HG03558 (cell line): ENCODE results near the gene STAMBPL1.
"Not testable (repeated sequence)": the region's sequence is repeated elsewhere in the genome, so short reads cannot be mapped to it uniquely, and the experiment has no call there.

ENCODE experiments used
- ATAC-seq: cut with Tn5 transposase; IDR thresholded peaks from one replicate; pipeline ENCODE4 v1.9.1; 2021; ENCODE audit warnings: moderate number of reproducible peaks; ENCODE audit not compliant: unreplicated experiment; ENCODE audit errors: extremely low read depth

Gene STAMBPL1

DNA sequence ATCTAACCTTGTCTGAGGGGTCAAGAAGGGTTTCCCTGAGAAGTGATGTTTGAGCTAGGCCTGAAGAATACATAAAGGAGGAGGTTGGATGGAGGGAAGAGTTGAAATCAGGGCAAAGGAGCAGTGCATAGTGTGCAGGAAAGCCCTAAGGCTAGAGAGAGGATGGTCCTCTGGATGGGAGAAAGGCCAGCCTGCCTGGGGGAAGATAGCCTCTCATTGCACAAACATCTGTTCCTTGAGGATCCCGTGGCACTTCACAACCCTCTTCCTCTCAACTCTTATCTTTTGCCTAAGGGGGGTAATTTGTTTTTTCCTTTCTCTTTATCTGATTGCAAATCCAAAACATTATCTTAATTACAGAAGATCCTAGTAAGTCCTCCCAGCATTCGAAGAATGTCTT lies 35.7 kb downstream of the STAMBPL1 start:
- no peak for ATAC-seq

DNA sequence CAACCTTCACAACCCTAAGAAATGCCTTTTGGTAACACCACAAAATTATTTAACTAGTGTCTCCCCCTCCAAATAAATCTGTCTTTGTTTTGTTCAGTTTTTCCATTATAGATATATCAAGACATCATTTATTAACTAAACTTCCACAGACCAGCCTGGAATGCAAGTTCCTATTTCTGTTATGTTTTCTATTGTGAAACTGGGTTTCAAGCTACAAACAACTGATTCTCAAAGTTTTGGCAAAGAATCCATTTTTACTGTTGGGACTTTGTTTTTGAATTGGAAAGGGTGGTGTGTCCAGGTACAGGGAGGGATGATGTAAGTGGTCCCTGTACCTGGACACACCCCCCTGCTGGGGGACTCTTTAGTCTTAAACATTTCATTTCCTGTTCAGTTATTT lies 36.2 kb downstream of the STAMBPL1 start:
- ATAC-seq = no peak

DNA sequence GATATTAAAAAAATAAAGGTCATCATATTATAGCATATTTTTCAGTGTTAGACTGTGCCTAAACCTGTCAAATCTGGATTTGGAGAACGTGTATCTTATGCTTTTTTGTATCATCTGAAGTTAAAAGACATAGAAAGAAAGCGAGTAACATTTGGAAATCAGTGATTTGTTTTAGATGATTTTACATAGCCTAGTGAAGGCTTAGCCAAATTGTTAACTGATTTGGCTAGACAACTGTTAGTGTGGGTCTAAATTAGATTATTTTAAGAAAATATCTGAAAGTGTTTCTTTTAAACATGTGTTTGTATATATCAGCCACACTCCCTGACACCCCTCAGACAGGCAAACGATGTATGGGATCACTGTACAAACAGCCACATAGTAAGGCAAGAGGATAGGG lies 36.9 kb downstream of the STAMBPL1 start:
- no peak for ATAC-seq

DNA sequence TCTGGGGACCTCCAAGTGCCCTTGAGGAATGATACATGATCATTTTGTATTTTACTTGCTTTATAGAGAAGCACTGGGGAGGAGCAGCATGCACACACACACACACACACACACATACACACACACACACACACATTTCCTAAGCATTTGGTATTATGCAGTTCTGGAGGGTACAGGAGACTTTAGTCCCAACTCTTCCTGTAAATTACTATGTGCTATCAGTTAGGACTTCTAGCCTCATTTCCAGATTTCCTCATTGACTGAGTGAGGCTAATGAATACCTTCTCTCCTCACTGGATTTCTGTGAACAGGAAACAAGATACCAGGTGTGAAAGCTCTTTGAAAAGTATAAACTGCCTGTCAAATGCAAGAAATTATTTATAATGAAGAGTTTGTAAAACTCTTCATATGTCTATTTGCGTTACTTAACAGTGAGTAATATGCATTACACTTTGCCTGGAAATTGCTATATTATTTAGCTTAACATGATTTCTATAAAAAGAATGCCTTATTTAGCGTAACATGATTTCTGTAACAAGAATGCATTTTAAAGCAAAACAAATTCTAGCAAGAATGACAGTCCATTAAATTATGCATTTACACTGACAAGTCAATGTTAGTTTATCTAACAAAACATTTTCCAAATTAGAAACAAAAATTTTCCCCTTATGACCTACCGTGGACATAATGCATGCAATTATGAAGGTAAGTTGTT lies 38.3 kb downstream of the STAMBPL1 start:
- no peak for ATAC-seq

DNA sequence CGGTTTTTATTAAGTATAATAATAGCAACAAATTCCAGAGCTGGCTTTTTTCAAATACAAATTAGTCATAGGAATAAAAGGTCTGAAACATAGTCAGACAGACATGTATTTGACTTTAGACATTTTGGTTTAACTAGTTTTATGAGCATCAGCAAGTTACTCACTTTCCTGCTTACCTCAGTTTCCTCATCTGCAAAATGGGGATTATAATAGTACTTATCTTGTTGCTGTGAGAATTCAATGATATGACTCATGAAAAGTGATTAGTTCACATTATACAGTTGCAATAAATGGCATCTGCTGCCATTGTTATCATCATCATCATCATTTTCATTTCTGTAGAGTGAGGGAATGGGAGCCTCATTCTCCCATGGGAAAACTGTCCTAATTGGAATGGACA lies 39.0 kb downstream of the STAMBPL1 start:
- no peak for ATAC-seq

DNA sequence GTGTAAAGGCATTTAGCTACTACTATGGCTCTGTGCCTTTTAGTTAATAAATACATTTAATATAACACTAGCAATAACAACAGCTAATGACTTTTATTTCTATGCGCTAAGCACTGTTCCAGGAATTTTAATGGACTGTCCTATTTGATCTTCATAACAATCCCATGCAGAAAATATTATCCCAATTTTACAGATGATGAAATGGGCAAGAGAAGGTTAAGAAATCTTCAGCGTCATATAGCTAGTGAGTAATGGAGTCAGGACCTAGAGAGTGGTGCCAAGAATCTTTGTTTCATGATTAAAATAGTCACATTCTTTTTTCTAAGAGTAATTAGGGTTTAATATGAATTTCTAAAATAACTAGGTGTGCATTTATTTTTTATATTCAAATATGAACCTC lies 40.2 kb downstream of the STAMBPL1 start:
- no peak for ATAC-seq

DNA sequence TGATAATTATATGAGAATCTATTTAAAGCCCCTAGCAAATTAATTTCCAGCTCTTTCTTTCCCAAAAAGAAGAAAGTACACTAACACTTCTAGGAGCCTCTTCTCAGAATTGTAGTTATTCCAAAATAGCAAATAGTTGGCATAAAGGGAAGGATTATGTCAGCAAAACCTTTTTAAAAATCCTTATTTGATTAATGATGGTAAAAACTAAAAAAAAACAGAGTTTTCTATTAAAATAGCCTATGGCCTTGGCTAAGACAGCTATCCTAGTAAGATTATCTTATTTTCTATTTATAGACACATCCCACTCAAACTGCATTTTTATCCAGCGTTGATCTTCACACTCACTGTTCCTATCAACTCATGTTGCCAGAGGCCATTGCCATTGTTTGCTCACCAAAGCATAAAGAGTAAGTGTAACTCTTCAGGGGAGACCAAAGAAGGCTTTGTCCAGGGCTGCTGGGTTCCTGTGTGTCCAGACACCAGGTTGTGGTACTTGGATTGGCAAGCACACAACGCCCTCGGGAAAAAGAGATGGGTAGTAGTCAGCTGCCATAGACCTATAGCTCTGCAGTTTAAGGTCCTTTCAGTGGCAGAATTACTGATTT lies 41.0 kb downstream of the STAMBPL1 start:
- no peak for ATAC-seq

DNA sequence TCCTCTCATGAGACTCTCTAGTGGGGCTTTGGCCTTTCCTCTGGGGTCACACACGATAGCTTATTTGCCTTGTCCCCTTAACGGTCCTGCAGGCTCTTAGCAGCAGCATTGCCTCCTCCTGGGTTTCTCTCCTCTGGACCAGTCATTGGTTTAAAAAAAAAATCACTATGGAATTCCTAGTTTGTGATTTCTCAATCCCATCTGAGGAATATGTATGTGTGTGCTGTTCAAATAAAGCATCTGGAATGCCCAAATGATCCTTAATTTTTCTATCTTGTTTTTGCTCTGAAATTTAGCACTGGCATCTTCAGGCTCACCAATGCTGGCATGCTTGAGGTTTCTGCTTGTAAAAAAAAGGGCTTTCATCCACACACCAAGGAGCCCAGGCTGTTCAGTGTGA lies 42.0 kb downstream of the STAMBPL1 start:
- ATAC-seq = no peak

DNA sequence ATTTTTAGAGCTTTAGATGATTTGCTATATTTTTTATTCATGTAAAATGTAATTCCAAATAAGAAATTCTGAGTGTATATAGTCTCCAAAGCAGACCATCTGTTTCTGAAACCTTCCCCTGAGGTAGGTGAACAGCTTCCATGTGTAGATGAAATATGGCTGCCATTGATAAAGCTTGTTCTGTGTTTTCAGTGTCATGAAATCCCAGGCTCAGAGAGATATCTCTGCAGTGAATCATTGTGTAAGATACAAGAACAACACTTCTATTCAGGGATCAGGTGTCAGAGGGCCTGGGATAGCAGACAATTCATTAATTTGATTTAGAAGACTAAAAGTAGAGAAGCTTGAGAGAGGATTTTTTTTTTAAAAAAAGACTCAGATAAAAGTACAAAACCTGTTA lies 43.5 kb downstream of the STAMBPL1 start:
- no peak for ATAC-seq

DNA sequence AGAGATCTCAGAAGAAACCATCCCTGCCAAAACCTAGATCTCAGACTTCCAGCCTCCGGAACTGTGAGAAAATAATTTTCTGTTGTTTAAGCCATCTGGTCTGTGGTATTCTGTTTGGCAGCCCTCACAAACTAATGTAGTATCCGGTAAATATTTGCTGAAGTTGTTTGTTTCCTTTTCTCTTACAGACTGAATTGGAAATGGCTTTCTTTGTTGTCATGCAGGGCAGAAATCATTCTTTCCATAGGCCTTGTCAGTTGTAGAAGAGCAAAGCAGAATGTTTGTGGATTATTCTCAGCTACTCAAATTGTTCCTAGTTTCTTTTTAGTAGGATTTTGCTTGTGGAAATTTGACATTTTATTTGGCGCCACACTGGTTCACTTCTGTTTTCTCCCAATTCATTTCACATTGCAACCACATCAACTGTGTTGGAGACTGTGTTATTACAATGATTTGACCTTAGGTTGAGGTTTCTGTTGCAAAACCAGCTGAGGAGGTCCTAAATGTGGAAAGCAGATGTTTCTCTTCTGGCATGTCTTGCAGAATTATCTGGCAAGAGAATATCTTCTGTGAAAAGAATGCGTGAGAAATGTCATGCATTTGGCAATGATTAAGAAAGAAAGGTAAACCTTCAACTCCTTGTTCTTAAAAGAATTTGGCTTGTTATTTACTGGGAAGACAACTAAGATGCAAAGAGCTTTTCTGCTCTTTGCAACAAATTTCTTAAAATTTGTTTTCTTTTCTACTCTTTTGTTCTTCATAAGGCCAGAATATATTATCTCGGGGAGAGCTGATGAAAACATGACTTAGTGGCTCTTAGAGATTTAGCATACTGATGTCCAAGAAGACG lies 46.7 kb downstream of the STAMBPL1 start:
- ATAC-seq = no peak

DNA sequence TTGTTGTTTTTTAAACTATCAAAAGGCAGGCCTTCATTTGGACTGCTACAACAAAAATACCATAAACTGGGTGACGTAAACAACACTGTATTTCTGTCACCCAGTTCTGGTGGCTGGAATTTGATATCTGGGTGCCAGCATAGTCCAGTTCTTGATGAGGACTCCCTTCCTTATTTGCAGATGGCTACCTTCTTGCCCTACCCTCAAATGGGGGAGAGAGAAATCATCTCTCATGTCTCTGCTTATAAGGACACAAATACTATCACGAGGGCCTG lies 47.3 kb downstream of the STAMBPL1 start:
- no peak for ATAC-seq

DNA sequence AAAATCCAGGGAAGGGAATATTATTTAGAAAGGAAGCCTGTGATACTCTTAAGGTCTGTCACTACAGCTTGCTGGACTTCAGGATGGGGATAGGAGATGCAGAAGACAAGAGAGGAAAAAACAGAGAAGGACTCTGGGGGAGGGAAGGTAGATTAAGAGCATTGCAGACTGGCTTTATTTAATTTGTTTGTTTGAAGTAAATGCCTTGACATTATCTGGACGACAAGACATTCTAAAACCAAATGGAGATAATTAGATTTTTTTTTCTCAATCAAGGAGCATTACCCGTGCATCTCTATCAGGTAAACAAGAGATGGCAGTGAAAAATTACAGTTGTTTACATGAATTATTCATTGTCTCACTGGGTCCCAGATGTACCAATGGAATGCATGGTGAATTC lies 48.2 kb downstream of the STAMBPL1 start:
- no peak for ATAC-seq

DNA sequence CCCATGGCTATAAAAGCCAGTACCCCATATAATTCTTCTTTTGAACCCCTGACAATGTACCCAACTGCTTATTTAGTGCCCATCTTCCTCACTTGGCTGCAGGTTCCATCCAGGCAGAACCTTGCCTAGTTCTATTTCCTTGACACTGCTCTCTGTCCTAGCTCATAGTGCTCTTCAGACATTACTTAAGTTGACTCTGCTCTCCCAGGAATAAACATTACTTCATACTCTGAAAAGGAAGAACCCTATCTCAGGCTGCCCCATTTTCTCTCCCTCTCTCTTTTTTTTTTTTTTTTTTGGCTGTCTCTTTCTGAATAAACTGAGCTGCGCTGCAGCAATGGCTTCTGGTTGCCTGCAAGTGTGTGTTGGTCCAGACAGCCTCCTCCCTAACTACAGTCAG lies 51.5 kb downstream of the STAMBPL1 start:
- no peak for ATAC-seq

DNA sequence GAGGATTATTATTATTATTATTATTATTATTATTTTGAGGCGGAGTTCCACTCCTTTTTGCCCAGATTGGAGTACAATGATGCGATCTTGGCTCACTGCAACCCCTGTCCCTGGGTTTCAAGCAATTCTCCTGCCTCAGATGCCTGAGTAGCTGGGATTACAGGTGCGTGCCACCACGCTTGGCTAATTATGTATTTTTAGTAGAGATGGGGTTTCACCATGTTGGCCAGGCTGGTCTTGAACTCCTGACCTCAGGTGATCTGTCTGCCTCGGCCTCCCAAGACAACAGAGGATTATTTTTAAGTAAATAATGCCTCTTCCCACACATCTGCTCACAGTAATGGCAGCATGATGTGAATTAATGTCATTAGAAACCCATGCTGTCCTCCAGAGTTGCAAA lies 52.0 kb downstream of the STAMBPL1 start:
- ATAC-seq = not testable (repeated sequence)

DNA sequence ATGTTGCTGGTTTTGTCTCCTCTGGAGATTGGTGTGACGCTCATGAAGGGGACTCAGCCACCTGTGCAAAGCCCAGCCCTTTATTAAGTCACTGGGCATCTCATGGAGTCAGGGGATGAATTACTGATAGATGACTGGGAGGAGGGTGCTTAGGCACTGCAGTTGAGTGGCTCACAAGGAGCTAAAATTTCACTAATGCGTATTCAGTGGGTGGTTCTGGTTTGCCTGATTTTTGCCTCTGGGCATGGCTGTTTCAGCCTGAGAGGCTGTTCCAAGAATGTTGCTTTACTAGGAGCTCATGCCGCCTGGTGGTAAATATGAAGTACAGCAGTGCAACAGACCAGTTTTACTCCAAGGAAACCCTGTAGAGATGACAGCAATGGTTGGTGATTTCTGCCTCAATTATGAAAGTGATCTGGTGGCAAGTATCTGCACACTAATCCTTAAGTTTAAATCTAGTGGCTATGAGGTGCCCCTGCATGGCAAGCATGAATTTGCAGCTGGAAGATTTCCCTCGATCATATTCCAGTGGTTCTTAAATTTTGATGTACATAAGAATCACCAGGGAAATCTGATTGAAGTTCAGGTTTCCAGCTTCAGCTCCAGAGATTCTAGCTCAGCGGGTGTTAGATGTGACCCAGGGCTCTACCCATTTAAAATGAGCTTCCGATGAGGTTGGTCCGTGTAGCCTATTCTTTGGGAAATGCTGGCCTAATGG lies 52.7 kb downstream of the STAMBPL1 start:
- ATAC-seq = no peak

DNA sequence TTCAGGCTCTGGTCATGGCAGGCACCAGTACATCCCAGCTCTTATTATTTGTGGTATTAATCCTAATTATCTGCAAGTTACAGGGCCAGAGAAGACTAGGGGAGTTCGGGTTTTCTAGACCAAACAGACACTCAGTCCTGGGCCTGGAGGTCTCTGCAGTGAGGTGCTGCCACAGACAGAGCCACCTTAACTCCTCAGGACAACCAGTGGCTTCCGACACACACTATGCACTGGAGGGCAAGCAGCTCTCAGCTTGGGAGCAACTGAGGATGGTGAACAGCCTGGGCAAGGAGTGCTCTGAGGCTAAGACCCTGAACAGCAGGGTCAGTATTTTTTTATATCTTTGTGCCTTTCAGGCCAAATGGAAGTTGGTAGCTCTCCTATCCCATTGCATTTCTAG lies 53.5 kb downstream of the STAMBPL1 start:
- ATAC-seq = no peak

DNA sequence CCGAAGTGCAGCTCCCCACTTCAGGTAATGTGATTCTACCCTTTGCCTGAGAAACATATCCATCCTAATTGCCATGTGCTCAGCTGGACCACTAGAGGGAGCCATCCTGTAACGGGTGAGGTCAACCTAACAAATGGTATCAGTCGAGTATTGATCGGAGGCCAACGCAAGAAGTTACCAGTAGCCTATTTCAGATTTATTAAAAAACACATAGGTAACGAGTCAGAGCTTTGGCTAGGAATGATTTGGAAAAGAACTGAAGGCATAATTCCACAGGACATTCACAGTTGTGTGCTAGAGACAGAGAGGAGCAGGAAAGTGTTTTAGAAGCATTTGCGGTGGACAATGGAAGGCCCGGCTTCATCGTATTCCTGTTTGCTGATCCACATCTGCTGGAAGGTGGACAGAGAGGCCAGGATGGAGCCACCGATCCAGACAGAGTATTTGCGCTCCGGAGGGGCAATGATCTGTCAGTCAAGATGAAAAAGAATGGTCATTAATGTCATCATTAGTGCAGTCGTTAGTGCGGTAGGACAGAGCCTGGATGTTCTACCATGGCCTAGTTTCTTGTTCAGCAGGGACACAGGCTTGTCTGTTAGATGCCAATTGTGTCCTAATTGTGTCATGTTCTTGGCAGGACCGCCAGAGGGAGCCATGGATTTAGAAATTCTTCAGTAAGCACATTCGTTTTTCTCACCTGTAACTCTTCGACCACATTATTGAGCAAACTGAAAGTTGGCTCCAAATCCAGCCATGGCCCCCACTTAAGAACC lies 55.0 kb downstream of the STAMBPL1 start:
- ATAC-seq = no peak

DNA sequence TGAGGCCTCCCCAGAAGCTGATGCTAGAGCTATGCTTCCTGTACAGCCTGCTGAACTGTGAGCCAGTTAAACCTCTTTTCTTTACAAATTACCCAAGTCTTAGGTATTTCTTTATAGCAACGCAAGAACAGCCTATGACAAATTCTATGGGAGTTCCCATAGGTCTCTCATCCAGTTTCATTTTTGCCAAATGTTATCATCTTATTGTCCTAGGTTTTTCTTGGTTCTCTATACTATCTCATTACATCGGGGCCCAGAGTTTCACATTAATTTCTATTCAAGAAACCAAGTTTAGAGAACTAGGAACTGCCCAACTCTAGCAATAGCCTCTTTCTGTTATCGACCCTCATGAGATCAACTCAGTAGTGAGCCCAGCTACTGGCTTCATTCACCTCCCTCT lies 56.6 kb downstream of the STAMBPL1 start:
- no peak for ATAC-seq

DNA sequence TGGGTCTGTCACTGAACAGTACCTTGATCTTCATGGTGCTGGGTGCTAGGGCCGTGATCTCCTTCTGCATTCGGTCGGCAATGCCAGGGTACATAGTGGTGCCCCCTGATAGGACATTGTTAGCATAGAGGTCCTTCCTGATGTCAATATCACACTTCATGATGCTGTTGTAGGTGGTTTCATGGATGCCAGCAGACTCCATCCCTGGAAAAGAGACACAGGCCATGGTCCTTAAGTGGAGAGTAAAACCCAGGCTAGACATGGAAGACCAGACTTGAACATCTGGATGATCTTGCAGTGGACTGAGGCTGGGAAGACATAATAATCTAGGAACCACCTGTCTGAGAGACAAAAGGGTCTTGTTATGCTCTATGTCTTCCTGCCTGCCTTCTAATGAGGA lies 58.0 kb downstream of the STAMBPL1 start:
- ATAC-seq = no peak

DNA sequence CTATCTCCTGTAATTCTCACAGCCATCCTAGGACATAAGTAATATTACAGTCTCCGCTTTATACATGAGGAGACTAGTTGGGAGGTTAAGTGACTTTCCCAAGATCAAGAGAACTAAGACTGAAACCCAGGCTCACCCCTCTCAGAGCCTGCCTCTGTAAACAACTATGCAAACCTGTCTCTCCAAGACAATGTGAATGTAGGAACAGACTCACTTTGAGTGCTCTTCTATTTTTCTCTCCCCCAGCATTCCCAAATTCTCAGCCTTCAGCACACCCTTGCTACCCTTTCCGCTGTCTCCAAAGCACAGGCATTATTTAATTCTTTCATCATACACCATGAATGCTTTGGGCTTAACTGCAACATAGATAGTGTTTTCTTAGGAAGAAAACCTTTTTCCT lies 58.9 kb downstream of the STAMBPL1 start:
- ATAC-seq = no peak
